NCI-H2171 (cell line): Measurements from ENCODE around the gene TIGD1.

ENCODE experiments used
- DNase-seq: peaks from one replicate; lab custom pipeline; 2025; lab: John Stamatoyannopoulos, UW

TIGD1 gene

GRCh38 chr2:232523682-232524597, 26.4 kb downstream of the TIGD1 start:
- no peak for DNase-seq

- no peak for DNase-seq
Measured at GRCh38 chr2:232523402-232523681, 27.0 kb downstream of the TIGD1 start.

DNA sequence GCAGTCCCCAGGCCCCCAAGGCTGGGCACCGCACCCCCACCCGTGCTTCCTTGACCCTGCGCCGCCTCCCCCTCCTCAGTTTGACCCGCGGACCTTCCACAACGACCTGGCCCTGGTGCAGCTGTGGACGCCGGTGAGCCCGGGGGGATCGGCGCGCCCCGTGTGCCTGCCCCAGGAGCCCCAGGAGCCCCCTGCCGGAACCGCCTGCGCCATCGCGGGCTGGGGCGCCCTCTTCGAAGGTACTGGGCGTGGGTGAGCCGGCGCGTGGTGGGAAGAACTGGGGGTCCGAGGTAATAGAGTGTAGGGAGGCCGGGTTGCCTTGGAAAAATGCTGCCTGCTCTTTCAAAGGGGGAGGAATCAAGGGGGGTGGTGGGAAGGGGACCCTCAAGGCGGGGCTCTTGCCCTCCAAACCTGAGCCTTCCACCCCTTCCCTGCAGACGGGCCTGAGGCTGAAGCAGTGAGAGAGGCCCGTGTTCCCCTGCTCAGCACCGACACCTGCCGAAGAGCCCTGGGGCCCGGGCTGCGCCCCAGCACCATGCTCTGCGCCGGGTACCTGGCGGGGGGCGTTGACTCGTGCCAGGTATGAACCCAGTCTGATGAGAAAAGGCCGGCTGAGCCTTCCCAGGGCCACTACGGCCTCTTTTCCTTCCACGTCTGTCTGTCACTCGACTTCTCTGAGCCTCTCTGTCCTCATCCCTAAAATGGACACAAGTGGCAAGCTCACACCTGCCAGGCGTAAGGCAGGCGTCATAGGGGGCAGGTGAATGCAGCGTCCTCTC, 27.5 kb downstream of the TIGD1 start:
- DNase-seq = no peak

- DNase-seq = no peak
Measured at GRCh38 chr2:232521959-232522622, 28.3 kb downstream of the TIGD1 start.

DNA sequence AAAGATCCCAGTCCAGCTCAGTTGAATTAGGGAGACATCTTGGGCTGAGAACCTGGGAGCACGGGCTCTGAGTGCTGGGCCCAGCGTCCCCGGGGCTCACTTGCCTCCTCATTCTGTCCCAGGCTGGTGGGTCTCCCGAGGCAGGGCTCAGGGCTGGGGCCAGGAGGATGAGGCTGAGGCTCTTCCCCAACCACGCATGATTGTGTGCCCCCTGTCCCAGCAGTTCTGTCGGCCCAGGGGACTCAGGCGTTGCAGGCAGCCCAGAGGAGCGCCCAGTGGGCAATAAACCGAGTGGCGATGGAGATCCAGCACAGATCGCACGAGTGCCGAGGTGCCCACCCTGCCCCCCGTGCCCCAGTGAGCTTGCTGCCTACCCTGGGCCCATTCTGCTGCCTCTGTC, 29.3 kb downstream of the TIGD1 start:
- no peak for DNase-seq

DNA sequence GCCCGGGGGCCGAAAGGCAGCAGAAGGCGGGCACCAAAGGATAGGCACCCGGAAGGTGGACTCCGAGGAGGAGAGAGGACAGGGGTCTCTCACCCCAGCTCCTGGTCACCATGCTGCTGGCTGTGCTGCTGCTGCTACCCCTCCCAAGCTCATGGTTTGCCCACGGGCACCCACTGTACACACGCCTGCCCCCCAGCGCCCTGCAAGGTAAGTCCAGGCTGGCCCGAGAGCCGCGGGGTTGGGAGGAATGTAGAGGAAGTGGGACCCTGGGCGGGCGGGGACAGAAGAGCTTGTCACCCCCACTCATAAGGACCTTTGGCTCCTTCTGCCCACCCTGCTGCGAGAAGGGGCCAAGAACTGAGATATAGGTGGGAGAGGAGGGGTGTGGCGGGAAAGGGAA, 29.9 kb downstream of the TIGD1 start:
- DNase-seq = no peak

DNA sequence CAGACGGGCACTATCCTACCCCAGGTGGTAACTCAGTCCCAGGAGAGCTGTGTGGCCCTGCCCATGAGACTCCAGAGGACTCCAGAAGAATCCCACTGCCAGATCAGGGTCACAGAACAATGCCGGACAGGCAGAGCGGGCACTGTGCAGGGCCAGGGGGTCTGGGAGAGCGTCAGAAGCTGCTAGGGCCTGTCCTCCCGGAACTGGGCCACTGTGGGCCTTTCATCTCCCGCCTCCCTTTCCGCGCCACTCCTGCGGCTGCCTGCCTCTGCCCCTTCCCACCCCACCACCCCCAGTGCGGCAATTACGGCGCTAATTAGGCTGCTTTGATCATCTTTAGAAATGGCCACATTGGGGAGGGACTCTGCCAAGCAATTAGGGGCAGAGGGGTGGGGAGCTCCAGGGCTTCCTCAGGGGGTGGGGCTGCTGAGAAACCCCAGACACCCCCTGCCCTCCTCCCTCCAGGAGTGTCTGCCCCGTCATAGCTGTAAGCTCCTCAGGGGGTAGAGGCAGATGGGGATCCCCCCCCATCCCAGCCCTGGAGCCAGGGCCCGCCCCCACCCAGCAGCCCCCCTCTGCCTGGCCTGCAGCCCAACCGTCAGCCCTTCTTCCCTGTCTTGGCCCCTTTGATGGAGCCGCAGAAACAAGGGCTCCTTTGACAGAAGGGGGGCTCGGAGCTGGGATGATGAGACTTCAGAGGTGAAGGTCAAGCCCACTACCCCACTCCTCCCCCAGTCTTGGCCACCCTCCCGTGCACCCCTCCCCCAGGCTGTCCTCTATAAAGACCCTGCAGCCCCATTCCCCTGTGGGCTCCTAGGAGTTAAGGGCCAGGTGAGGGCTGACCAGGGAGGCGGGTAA, 30.5 kb downstream of the TIGD1 start, which contains the start of gene PRSS56:
Gene PRSS56, plus strand, starts transcription at position 808 of the 858 bp plus-strand sequence. CDS start 211 bp downstream, outside the sequence.
- no peak for DNase-seq

DNA sequence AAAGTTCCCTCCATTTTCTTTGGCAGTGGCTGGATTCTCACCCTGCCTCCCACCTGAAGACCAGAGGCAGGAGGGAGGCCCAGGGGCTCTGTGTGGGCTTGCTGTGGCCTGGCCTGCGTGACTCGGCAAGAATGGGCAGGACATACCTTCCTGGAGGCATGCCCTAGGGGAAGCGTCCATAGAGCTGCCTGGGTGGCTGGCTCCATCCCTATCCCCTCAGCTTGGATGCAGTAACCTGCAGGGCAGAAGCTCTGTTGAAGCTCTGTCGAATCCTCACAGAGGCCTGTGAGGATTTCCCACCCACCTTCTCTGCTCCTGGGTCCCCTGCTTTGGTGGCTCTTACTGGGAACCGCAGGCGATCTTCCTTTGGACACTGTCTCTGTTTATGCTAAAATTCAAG, 31.5 kb downstream of the TIGD1 start:
- no peak for DNase-seq

GRCh38 chr2:232516551-232516950, 33.8 kb downstream of the TIGD1 start:
- no peak for DNase-seq

DNA sequence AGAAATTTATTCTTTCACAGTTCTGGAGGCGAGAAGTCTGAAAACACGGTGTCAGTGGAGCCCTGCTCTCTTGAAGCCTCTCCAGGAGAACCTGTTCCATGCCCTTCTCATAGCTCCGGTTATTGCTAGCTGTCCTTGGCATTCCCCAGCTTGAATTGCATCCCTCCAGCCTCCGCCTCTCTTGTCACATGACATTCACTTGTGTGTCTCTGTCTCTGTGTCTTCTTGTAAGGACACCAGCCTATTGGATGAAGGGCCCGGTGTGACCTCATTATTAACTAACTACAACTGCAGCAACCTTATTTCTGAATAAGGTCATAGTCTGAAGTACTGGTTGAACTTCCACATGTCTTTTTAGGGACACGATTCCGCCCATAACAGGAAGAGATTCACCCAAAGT, 34.7 kb downstream of the TIGD1 start:
- DNase-seq = no peak

- DNase-seq = no peak
Measured at GRCh38 chr2:232513353-232513752, 37.0 kb downstream of the TIGD1 start.

DNA sequence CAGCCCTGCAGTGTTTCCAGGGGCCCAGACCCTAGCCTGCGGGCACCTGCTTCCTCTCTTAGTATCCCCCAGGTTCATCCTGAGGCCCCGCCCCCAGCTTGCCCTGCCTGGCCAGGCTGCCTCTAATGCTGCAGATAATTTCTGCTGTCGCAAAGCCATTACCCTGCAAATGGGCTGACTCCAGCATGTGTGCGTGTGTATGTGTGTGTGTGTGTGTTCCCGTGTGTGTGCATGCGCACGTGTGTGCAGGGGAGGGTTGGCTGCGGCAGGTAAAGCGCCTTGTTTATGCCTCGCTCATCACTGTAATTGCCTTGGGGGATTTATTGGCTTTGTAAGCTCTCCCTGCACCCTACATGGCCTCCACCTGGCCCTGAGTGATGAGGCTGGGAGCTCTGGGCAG, 37.8 kb downstream of the TIGD1 start:
- no peak for DNase-seq

DNA sequence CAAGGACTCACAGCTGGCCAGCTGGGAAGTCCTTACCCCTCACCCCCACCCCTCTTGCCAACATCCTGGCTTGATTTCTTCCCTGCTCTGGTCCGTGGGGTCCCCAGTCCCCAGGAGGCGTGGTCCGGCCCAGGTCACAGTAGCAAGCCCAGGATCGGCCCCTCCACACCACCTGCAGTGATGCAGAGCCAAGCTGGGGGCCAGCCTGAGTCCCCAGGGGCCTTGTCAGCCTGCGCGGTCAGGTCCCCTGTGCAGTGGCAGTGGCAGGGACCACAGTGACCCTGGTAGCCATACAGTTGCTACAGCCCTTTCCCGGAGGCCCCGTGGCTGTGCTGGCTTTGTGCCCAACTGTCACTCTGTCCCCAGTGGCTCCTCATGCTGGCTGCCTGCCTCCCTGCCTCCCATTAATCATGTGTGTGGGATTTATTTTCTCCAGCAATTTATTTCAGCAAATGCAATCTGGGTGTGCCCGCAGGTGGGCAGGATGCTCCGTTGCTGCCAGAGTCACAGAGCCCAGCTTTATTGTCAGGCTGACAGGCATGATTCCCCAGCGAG, 38.9 kb downstream of the TIGD1 start:
- DNase-seq = no peak

GRCh38 chr2:232508251-232508650, 42.1 kb downstream of the TIGD1 start:
- DNase-seq = no peak

DNA sequence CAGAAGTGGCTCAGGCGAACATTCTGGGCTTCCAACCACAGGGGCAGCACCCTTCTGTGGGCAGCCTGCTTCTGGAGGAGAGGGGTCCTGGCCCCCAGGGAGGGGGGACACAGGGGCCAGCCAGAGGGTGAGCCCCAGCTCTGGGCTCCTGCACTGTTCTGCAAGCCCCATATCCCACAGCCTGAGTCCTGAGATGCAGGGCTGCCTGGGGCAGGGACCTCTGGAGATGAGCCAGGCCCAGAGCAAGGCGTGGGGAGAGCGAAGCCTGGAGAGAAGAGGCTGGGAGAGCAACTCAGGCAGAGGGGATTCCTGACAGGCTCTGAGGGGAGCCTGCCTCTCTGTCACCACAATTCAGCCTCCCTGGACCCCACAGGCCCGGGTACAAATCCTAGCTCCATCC, 43.6 kb downstream of the TIGD1 start:
- no peak for DNase-seq

GRCh38 chr2:232505856-232506255, 44.5 kb downstream of the TIGD1 start:
- DNase-seq = no peak

DNA sequence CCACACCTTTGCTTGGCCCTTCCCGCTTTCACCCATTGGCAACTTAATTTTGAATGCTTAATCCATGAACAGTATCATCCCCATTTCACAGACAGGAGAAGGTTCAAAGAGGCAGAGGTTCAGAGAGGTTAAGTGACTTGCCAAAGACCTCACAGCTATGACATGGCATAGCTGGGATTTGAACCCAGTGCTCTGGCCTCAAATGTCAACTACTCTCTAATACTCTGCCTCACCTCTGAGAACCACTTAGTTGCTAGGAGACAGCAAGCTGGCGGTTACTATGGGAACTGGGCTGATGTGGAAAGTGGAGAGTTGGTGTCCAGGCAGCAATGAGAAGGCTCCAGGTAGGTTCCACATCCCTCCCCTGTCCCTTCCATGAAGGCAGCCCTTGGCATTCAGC, 45.9 kb downstream of the TIGD1 start:
- no peak for DNase-seq

- DNase-seq = no peak
Measured at GRCh38 chr2:232503809-232504323, 46.5 kb downstream of the TIGD1 start.

DNA sequence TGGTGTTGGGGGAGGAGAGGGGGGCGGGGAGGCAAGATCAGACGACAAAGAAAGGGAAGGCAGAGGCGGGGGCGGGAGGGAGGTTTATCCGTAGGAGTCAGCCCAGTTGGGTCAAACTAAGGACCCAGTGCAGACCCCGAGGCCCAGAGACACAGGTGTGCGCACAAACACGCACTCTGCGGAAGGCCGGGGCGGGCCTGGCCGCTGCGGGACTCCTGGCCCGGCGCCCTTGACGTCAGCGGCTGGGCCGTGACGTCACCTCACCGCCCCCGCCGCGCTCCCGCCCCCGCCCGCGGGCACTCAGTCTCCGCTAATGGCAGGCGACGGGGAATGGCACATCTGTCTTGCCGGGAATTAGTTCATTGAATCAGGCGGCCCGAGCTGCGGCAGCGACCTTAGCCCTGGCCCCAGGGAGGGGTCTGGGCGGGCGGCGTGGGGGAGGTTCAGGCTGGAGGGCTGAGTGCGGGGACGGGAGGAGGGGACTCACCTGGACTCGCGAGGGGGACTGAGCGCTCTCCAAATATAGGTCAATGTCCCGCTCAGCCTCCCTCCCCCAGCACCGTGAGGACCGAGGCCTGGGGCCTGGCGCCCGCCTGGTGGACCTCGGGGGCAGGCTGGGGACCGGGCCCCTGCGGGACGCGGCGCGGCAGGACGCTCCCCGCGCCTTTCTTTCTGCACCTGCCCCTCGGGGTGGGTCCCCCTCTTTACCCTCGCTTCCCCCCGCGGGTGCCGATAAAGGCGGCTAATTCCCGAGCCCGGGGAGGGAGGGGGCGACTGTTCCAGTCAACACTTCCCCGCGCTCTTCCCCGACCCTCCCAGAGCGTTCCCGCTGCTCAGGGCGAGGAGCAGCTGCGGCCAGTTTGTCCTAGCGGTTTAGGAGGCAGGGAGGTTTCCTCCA, 47.2 kb downstream of the TIGD1 start:
- no peak for DNase-seq

DNA sequence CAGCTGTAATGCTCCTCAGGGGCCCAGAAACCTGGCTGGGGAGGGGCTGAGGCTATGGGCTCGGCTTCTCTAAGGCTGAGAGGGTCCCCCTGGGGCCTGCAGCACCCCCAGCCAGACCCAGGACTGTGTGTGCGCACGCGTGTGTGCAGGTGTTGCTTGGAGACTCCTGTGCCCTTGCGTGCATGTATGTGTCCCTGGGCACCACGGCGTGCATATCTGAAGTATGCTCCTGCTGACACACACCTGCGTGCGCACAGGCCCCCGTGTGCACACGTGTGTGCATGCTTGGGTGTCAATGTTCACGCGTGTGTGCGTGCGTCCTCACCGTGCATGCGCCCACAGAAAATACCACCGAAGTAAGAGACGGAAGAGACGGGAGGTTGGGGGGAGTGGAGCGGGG, 47.8 kb downstream of the TIGD1 start:
- no peak for DNase-seq
